PC-9 (cell line): Measurements from ENCODE around the gene GFPT2.

Experiments used
- CTCF ChIP-seq: fragments of 200-600 bp; sonication (generic); conservative IDR thresholded peaks from 2 replicates; pipeline ENCODE4 v1.6.1; 2017; ENCODE audit warnings: mixed run types, antibody characterized with exemption, mild to moderate bottlenecking, moderate library complexity
- EZH2 ChIP-seq: fragments of 200-600 bp; sonication (generic); IDR thresholded peaks from 2 replicates; pipeline ENCODE4 v1.8.0; 2017; ENCODE audit warnings: antibody characterized with exemption, low read depth

GRCh38 chr5:180381428-180381827 lies 28.3 kb upstream of the GFPT2 start:
- TF ChIP-seq CTCF (no peak), EZH2 (no peak)
